ENCODE data around the gene CALB2.

The CALB2 gene

GRCh38 chr16:71367241-71367976 is 8.9 kb downstream of the CALB2 start:
- H3K4me1 ChIP-seq (ENCODE audit: control insufficient read depth, insufficient read depth, low read length): no peaks in the 10 kb centered on the region
- H3K9me3 ChIP-seq (ENCODE audit: control insufficient read depth, insufficient read depth, low read length): no peaks in the 10 kb centered on the region
- no peaks in the 10 kb centered on the region for H3K27me3 ChIP-seq (ENCODE audit: control insufficient read depth, insufficient read depth, low read length)
- no peak overlapping the region for H3K27ac ChIP-seq (ENCODE audit: low read depth, low read length)
- H3K36me3 ChIP-seq (ENCODE audit: control insufficient read depth, insufficient read depth, low read length): no peaks in the 10 kb centered on the region
- H3K4me3 ChIP-seq (ENCODE audit: low read depth, low read length): no peak overlapping the region
- H3K9ac ChIP-seq (ENCODE audit: low read depth, low read length): no peak overlapping the region

GRCh38 chr16:71368958-71369357 is 10.4 kb downstream of the CALB2 start:
- Histone ChIP-seq H3K9me3 (ENCODE audit: control insufficient read depth, insufficient read depth, low read length) (no peaks in the 10 kb centered on the region), H3K4me3 (ENCODE audit: low read depth, low read length) (no peak overlapping the region), H3K9ac (ENCODE audit: low read depth, low read length) (no peak overlapping the region), H3K4me1 (ENCODE audit: control insufficient read depth, insufficient read depth, low read length) (no peaks in the 10 kb centered on the region), H3K27me3 (ENCODE audit: control insufficient read depth, insufficient read depth, low read length) (no peaks in the 10 kb centered on the region), H3K36me3 (ENCODE audit: control insufficient read depth, insufficient read depth, low read length) (no peaks in the 10 kb centered on the region), H3K27ac (ENCODE audit: low read depth, low read length) (no peak overlapping the region)

GRCh38 chr16:71369494-71369893 is 11.0 kb downstream of the CALB2 start:
- Histone ChIP-seq H3K9ac (ENCODE audit: low read depth, low read length) (no peak overlapping the region), H3K36me3 (ENCODE audit: control insufficient read depth, insufficient read depth, low read length) (no peaks in the 10 kb centered on the region), H3K27ac (ENCODE audit: low read depth, low read length) (no peak overlapping the region), H3K4me3 (ENCODE audit: low read depth, low read length) (no peak overlapping the region), H3K4me1 (ENCODE audit: control insufficient read depth, insufficient read depth, low read length) (no peaks in the 10 kb centered on the region), H3K9me3 (ENCODE audit: control insufficient read depth, insufficient read depth, low read length) (no peaks in the 10 kb centered on the region), H3K27me3 (ENCODE audit: control insufficient read depth, insufficient read depth, low read length) (no peaks in the 10 kb centered on the region)

- H3K27me3 ChIP-seq (ENCODE audit: control insufficient read depth, insufficient read depth, low read length): no peaks in the 10 kb centered on the region
- no peaks in the 10 kb centered on the region for H3K36me3 ChIP-seq (ENCODE audit: control insufficient read depth, insufficient read depth, low read length)
- no peak overlapping the region for H3K4me3 ChIP-seq (ENCODE audit: low read depth, low read length)
- H3K27ac ChIP-seq (ENCODE audit: low read depth, low read length): no peak overlapping the region
- H3K4me1 ChIP-seq (ENCODE audit: control insufficient read depth, insufficient read depth, low read length): no peaks in the 10 kb centered on the region
- no peaks in the 10 kb centered on the region for H3K9me3 ChIP-seq (ENCODE audit: control insufficient read depth, insufficient read depth, low read length)
- H3K9ac ChIP-seq (ENCODE audit: low read depth, low read length): no peak overlapping the region
These were observed 12.7 kb downstream of the CALB2 start for GRCh38 chr16:71371237-71371636.

- H3K36me3 ChIP-seq (ENCODE audit: control insufficient read depth, insufficient read depth, low read length): no peaks in the 10 kb centered on the region
- H3K4me3 ChIP-seq (ENCODE audit: low read depth, low read length): no peak overlapping the region
- no peaks in the 10 kb centered on the region for H3K9me3 ChIP-seq (ENCODE audit: control insufficient read depth, insufficient read depth, low read length)
- no peak overlapping the region for H3K9ac ChIP-seq (ENCODE audit: low read depth, low read length)
- no peaks in the 10 kb centered on the region for H3K4me1 ChIP-seq (ENCODE audit: control insufficient read depth, insufficient read depth, low read length)
- H3K27ac ChIP-seq (ENCODE audit: low read depth, low read length): no peak overlapping the region
- H3K27me3 ChIP-seq (ENCODE audit: control insufficient read depth, insufficient read depth, low read length): no peaks in the 10 kb centered on the region
These were observed 14.6 kb downstream of the CALB2 start for GRCh38 chr16:71373073-71373472.

- Histone ChIP-seq H3K9me3 (ENCODE audit: control insufficient read depth, insufficient read depth, low read length) (no peaks in the 10 kb centered on the region), H3K4me3 (ENCODE audit: low read depth, low read length) (no peak overlapping the region), H3K4me1 (ENCODE audit: control insufficient read depth, insufficient read depth, low read length) (no peaks in the 10 kb centered on the region), H3K9ac (ENCODE audit: low read depth, low read length) (no peak overlapping the region), H3K27me3 (ENCODE audit: control insufficient read depth, insufficient read depth, low read length) (no peaks in the 10 kb centered on the region), H3K27ac (ENCODE audit: low read depth, low read length) (no peak overlapping the region), H3K36me3 (ENCODE audit: control insufficient read depth, insufficient read depth, low read length) (no peaks in the 10 kb centered on the region)
These were observed 18.1 kb downstream of the CALB2 start for GRCh38 chr16:71376465-71377157.

- no peaks in the 10 kb centered on the region for H3K9me3 ChIP-seq (ENCODE audit: control insufficient read depth, insufficient read depth, low read length)
- H3K9ac ChIP-seq (ENCODE audit: low read depth, low read length): no peak overlapping the region
- H3K4me1 ChIP-seq (ENCODE audit: control insufficient read depth, insufficient read depth, low read length): no peaks in the 10 kb centered on the region
- H3K27me3 ChIP-seq (ENCODE audit: control insufficient read depth, insufficient read depth, low read length): no peaks in the 10 kb centered on the region
- no peaks in the 10 kb centered on the region for H3K36me3 ChIP-seq (ENCODE audit: control insufficient read depth, insufficient read depth, low read length)
- H3K27ac ChIP-seq (ENCODE audit: low read depth, low read length): no peak overlapping the region
- no peak overlapping the region for H3K4me3 ChIP-seq (ENCODE audit: low read depth, low read length)
These were observed 21.2 kb downstream of the CALB2 start for GRCh38 chr16:71379711-71380110.

- no peak overlapping the region for H3K4me3 ChIP-seq (ENCODE audit: low read depth, low read length)
- no peak overlapping the region for H3K27ac ChIP-seq (ENCODE audit: low read depth, low read length)
- H3K27me3 ChIP-seq (ENCODE audit: control insufficient read depth, insufficient read depth, low read length): no peaks in the 10 kb centered on the region
- no peaks in the 10 kb centered on the region for H3K36me3 ChIP-seq (ENCODE audit: control insufficient read depth, insufficient read depth, low read length)
- no peak overlapping the region for H3K9ac ChIP-seq (ENCODE audit: low read depth, low read length)
- H3K4me1 ChIP-seq (ENCODE audit: control insufficient read depth, insufficient read depth, low read length): peaks cover 3% of the 10 kb centered on the region; the same call in 1 of the 2 replicates
- H3K9me3 ChIP-seq (ENCODE audit: control insufficient read depth, insufficient read depth, low read length): no peaks in the 10 kb centered on the region
These were observed 22.3 kb downstream of the CALB2 start for GRCh38 chr16:71380831-71381230.

- Histone ChIP-seq H3K4me1 (ENCODE audit: control insufficient read depth, insufficient read depth, low read length) (peaks cover 25% of the 10 kb centered on the region), H3K27ac (ENCODE audit: low read depth, low read length) (no peak overlapping the region), H3K36me3 (ENCODE audit: control insufficient read depth, insufficient read depth, low read length) (no peaks in the 10 kb centered on the region), H3K4me3 (ENCODE audit: low read depth, low read length) (no peak overlapping the region), H3K9ac (ENCODE audit: low read depth, low read length) (no peak overlapping the region), H3K9me3 (ENCODE audit: control insufficient read depth, insufficient read depth, low read length) (no peaks in the 10 kb centered on the region), H3K27me3 (ENCODE audit: control insufficient read depth, insufficient read depth, low read length) (no peaks in the 10 kb centered on the region)
These were observed 24.7 kb downstream of the CALB2 start for GRCh38 chr16:71383054-71383773.

GRCh38 chr16:71384073-71384724 is 25.7 kb downstream of the CALB2 start:
- Histone ChIP-seq H3K9me3 (ENCODE audit: control insufficient read depth, insufficient read depth, low read length) (no peaks in the 10 kb centered on the region), H3K27ac (ENCODE audit: low read depth, low read length) (no peak overlapping the region)

More at GRCh38 chr16:71384073-71384724, 25.7 kb downstream of the CALB2 start:
- peaks cover 25% of the 10 kb centered on the region for H3K4me1 ChIP-seq (ENCODE audit: control insufficient read depth, insufficient read depth, low read length)
- no peaks in the 10 kb centered on the region for H3K27me3 ChIP-seq (ENCODE audit: control insufficient read depth, insufficient read depth, low read length)
- H3K9ac ChIP-seq (ENCODE audit: low read depth, low read length): no peak overlapping the region
- no peak overlapping the region for H3K4me3 ChIP-seq (ENCODE audit: low read depth, low read length)
- H3K36me3 ChIP-seq (ENCODE audit: control insufficient read depth, insufficient read depth, low read length): no peaks in the 10 kb centered on the region

Measured in HUES48 (cell line).